Measurements from ENCODE around the gene BMF. TPM values are rescaled to one million over a fixed set of nuclear protein-coding genes. Genes with fewer than 3 reads are reported as not detected.

The BMF gene
- total and polyA plus RNA-seq, 7 donors, result 0.65 to 7.2 (median 3.4) TPM

DNA sequence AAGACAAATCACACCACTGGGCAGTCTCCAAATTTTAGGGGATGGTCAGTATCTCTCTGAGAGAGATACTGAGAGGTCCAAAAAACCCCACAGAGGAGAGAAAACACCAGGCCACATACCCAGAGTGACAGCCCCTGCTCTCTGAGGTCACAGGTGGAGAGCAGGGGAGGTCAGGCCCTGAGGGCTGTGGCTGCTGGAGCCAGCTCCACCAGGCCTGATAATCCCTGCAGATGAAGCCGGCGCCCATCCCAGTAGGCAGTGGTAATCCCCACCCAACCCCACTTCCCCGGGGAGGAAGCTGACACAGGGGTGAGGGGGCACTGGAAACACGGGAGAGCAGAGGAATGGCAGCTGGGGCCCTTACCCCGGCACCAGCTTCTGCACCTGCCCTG, 38.5 kb downstream of the BMF start:
- 49 to 67% (median 51%) methylated on average over 5 of the region's 5 CpGs for WGBS, 3 donors
- DNase-seq, result no peak
- H3K27ac ChIP-seq, result peak overlapping the region; percentile 78

DNA sequence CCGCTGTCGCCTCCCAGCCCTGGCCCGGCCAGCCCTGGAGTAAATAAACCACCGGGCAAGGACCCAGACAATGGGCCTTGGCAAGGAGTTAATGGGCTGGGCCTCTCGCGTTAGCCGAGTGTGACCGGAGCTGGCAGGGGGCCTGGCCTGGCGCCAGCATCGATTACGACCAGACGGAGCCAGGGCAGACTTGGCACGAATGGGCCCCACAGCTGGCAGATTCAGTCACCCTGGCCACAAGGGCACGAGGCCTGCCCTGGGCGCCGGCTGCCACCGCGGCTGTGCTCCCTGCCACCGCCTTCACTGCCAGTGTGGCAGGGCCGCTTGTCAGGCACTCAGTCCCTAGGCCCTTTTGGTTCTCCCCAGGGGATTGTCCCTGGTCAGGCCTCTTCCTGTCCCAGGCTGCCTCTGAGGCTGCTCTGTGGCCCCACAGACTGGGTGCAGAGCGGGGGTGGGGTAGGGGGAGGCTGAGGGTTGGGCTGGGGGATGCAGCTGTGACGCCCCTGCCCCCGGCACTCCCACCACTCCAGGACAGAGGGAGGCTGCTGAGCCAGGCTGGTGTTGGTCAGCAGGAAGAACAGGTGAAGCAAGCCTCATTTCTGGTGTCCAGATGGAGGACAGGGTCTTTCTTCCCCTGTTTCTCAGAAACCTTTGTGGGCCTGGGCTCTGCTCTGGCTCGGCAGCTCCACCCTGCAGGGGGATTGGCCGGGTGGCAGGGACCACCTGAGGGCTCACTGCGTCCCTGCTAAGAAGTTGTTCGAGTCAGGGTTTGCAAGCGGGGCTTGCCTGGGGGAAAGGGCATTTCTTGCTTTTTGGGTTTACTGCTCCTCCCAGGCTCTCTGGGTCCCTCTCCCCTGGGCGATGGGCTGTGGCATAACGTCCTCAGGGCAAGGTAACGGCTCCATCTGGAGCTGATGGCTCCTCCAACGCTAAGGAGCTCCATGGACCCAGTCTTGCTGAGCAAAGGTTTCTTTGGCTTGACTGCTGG, 39.2 kb downstream of the BMF start:
- peak; percentile 93 to 98 for DNase-seq

More for the DNA sequence above, 38.5 kb downstream of the BMF start:
- TF ChIP-seq, protein P1, sequence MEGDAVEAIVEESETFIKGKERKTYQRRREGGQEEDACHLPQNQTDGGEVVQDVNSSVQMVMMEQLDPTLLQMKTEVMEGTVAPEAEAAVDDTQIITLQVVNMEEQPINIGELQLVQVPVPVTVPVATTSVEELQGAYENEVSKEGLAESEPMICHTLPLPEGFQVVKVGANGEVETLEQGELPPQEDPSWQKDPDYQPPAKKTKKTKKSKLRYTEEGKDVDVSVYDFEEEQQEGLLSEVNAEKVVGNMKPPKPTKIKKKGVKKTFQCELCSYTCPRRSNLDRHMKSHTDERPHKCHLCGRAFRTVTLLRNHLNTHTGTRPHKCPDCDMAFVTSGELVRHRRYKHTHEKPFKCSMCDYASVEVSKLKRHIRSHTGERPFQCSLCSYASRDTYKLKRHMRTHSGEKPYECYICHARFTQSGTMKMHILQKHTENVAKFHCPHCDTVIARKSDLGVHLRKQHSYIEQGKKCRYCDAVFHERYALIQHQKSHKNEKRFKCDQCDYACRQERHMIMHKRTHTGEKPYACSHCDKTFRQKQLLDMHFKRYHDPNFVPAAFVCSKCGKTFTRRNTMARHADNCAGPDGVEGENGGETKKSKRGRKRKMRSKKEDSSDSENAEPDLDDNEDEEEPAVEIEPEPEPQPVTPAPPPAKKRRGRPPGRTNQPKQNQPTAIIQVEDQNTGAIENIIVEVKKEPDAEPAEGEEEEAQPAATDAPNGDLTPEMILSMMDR (IDR thresholded peaks at IDR 0.05), result no peak
- intact Hi-C loops (cut with DNase I), result no loop called here
- H3K4me3 ChIP-seq, result no peak overlapping the region
- no peaks in the 10 kb centered on the region for H3K36me3 ChIP-seq (ENCODE audit: insufficient read depth in 1 of 2, low read depth in 1 of 2)
- no peaks in the 10 kb centered on the region for H3K27me3 ChIP-seq (ENCODE audit: insufficient read depth in 3 of 3, low read length in 2 of 3)
- peaks cover 26% of the 10 kb centered on the region for H3K4me1 ChIP-seq
- H3K9me3 ChIP-seq, result no peaks in the 10 kb centered on the region
- no peak for ATAC-seq

DNA sequence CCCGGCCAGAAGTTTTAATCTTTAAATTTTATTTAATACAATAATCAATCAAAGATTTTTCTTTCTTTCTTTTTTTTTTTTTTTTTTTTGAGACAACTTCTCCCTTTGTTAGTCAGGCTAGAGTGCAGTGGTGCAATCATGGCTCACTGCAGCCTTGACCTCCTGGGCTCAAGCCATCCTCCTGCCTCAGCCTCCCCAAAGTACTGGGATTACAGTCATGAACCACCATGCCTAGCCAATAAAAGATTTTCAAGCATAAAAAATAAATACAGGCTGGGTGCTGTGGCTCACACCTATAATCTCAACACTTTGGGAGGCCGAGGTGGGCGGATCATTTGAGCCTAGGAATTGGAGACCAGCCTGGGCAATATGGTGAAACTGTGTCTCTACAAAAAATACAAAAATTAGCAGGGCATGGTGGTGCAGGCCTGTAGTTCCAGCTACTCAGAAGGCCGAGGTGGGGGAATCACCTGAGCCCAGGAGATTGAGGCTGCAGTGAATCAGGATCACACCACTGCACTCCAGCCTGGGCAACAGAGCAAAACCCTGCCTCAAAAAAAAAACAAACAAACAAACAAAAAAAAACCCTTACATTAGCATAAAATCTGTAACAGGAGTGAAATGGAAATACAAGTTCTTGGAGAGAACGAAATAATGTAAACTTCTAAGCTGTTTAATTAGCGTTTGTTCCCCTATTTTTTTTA, 40.6 kb downstream of the BMF start:
- intact Hi-C loops (cut with DNase I), result loop anchor here (2.0 to 5.0 kb wide), 3 partner anchors 34 to 84 kb away; no protein-coding TSS in a partner anchor
- WGBS, 3 donors, result 81 to 86% (median 85%) methylated on average over 6 of the region's 6 CpGs
- no peak overlapping the region for H3K27ac ChIP-seq

More for the DNA sequence above, 39.2 kb downstream of the BMF start:
- 18 to 31% (median 24%) methylated on average over 22 to 32 of the region's 32 CpGs for WGBS, 3 donors
- Histone ChIP-seq H3K36me3 (ENCODE audit: insufficient read depth in 1 of 2, low read depth in 1 of 2) (no peaks in the 10 kb centered on the region), H3K4me1 (peaks cover 28% of the 10 kb centered on the region), H3K27ac (peak overlapping the region; percentile 78), H3K27me3 (ENCODE audit: insufficient read depth in 3 of 3, low read length in 2 of 3) (no peaks in the 10 kb centered on the region), H3K9me3 (no peaks in the 10 kb centered on the region), H3K4me3 (no peak overlapping the region)
- peak; percentile 95 to 98 (median 96) for ATAC-seq
- intact Hi-C loops (cut with DNase I), result loop anchor here (2.0 to 5.0 kb wide), 3 partner anchors 33 to 83 kb away; no protein-coding TSS in a partner anchor
- TF ChIP-seq, protein P1 (IDR thresholded peaks at IDR 0.05), result no peak

DNA sequence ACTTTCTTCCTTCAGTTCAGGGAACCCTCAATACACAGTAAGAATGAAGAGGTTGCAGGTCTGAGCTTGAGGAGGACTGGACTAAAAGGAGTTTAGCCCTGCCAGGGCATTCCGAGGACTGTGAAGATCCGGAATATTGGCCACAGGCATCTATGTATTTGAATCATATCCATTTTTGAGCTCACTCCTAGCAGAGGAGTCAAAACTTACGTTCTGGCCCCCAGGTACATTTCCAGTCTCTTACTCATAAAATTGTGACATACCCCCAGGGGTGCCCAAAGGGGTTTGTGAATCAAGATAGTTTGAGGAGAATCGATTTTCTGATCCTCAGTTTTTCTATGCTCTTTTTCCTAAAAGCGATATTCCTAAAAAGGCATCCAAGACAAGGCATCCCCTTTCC, 42.1 kb downstream of the BMF start:
- 81 to 92% (median 85%) methylated on average over 5 of the region's 5 CpGs for WGBS, 3 donors
- H3K4me3 ChIP-seq, result no peak overlapping the region
- intact Hi-C loops (cut with DNase I), result loop anchor here (5.0 kb wide), 2 partner anchors 36 to 86 kb away; no protein-coding TSS in a partner anchor
- ATAC-seq (no peak), DNase-seq (no peak)
- no peaks in the 10 kb centered on the region for H3K9me3 ChIP-seq
- no peaks in the 10 kb centered on the region for H3K36me3 ChIP-seq (ENCODE audit: insufficient read depth in 1 of 2, low read depth in 1 of 2)
- peaks cover 45% of the 10 kb centered on the region for H3K4me1 ChIP-seq
- no peaks in the 10 kb centered on the region for H3K27me3 ChIP-seq (ENCODE audit: insufficient read depth in 3 of 3, low read length in 2 of 3)
- TF ChIP-seq, protein P1 (IDR thresholded peaks at IDR 0.05), result no peak
- no peak overlapping the region for H3K27ac ChIP-seq

More for the DNA sequence above, 40.6 kb downstream of the BMF start:
- no peaks in the 10 kb centered on the region for H3K36me3 ChIP-seq (ENCODE audit: insufficient read depth in 1 of 2, low read depth in 1 of 2)
- H3K4me1 ChIP-seq, result peaks cover 39% of the 10 kb centered on the region
- DNase-seq, result no peak
- no peak overlapping the region for H3K4me3 ChIP-seq
- H3K9me3 ChIP-seq, result no peaks in the 10 kb centered on the region
- no peaks in the 10 kb centered on the region for H3K27me3 ChIP-seq (ENCODE audit: insufficient read depth in 3 of 3, low read length in 2 of 3)
- no peak for ATAC-seq
- TF ChIP-seq, protein P1 (IDR thresholded peaks at IDR 0.05), result no peak

All from psoas muscle (tissue), 8 donors.